GOT3 (cell line): ENCODE data around the gene RNF149.

Experiments used
- DNase-seq: peaks from one replicate; lab custom pipeline; 2025; ENCODE audit warnings: mixed read lengths; lab: John Stamatoyannopoulos, UW

Gene RNF149

GRCh38 chr2:101231240-101231639, 77.3 kb downstream of the RNF149 start:
- DNase-seq, result no peak

- no peak for DNase-seq
These were observed 77.9 kb downstream of the RNF149 start for GRCh38 chr2:101230541-101231001.
